HepG2 (cell line): Measurements from ENCODE around the gene RBBP9. TPM values are rescaled to one million over a fixed set of nuclear protein-coding genes. Genes with fewer than 3 reads are reported as not detected.

Source experiments
- ETS1 ChIP-seq: sonication (generic); formaldehyde crosslinking; IDR thresholded peaks from 2 replicates; pipeline ENCODE4 v1.4.0; 2020; ENCODE audit warnings: missing genetic modification reagents
- HES4 ChIP-seq: sonication (generic); formaldehyde crosslinking; IDR thresholded peaks from 2 replicates; pipeline ENCODE4 v1.9.0; 2021; ENCODE audit warnings: mild to moderate bottlenecking, missing genetic modification reagents, borderline replicate concordance
- HNF4A ChIP-seq: sonication (generic); formaldehyde crosslinking; IDR thresholded peaks from 2 replicates; pipeline ENCODE4 v1.4.0; 2020; ENCODE audit warnings: missing genetic modification reagents
- PAXIP1 ChIP-seq: sonication (generic); formaldehyde crosslinking; conservative IDR thresholded peaks from 2 replicates; pipeline ENCODE4 v1.4.0; 2020; ENCODE audit warnings: mild to moderate bottlenecking, missing genetic modification reagents, moderate library complexity
- SAP130 ChIP-seq: IDR thresholded peaks from 2 replicates; pipeline ENCODE4 v1.6.1; 2016; ENCODE audit warnings: low read depth
- SNAPC2 ChIP-seq: sonication (generic); formaldehyde crosslinking; IDR thresholded peaks from 2 replicates; pipeline ENCODE4 v1.8.1; 2022; ENCODE audit warnings: mild to moderate bottlenecking, missing genetic modification reagents
- ZBTB1 ChIP-seq: sonication (generic); formaldehyde crosslinking; IDR thresholded peaks from 2 replicates; pipeline ENCODE4 v1.4.0; 2020; ENCODE audit warnings: missing genetic modification reagents, borderline replicate concordance
- ZBTB20 ChIP-seq: sonication (generic); formaldehyde crosslinking; IDR thresholded peaks from 2 replicates; pipeline ENCODE4 v1.8.1; 2023; ENCODE audit warnings: missing genetic modification reagents, low read depth, mild to moderate bottlenecking, borderline replicate concordance
- ZNF121 ChIP-seq: sonication (generic); formaldehyde crosslinking; IDR thresholded peaks from 2 replicates; pipeline ENCODE4 v1.5.0; 2020; ENCODE audit warnings: mild to moderate bottlenecking, missing genetic modification reagents
- ZNF17 ChIP-seq: sonication (generic); formaldehyde crosslinking; IDR thresholded peaks from 2 replicates; pipeline ENCODE4 v1.5.0; 2020; ENCODE audit warnings: mild to moderate bottlenecking, missing genetic modification reagents
- ZNF234 ChIP-seq: sonication (generic); formaldehyde crosslinking; conservative IDR thresholded peaks from 2 replicates; pipeline ENCODE4 v1.5.1; 2020; ENCODE audit warnings: mild to moderate bottlenecking, missing genetic modification reagents
- ZNF362 ChIP-seq: sonication (generic); formaldehyde crosslinking; IDR thresholded peaks from 2 replicates; pipeline ENCODE4 v1.4.0; 2020; ENCODE audit warnings: missing genetic modification reagents, mild to moderate bottlenecking, borderline replicate concordance
- ZNF407 ChIP-seq: sonication (generic); formaldehyde crosslinking; IDR thresholded peaks from one replicate; pipeline ENCODE4 v1.5.1; 2020; ENCODE audit warnings: mild to moderate bottlenecking, missing genetic modification reagents; ENCODE audit errors: not compliant biosample characterization
- ZNF619 ChIP-seq: sonication (generic); formaldehyde crosslinking; IDR thresholded peaks from 2 replicates; pipeline ENCODE4 v1.4.0; 2020; ENCODE audit warnings: mild to moderate bottlenecking, missing genetic modification reagents
- polyA plus RNA-seq, 8 experiments: library from polyadenylated mRNA; depleted of rRNA in 3 of 8; stranded (reverse) in 7 of 8; unstranded in 1 of 8; fragments of >200 nt; fragmentation: Illumina TruSeq in 4 of 8; extraction: Trizol in 4 of 8; gene quantifications; 2 replicates each; pipeline versions ENCODE4 v1.2.1 to v1.2.3, GENCODE V29; 2011 to 2016; ENCODE audit warnings: low read depth in 4 of 8, missing spikeins in 1 of 8, mixed read lengths in 1 of 8; ENCODE audit not compliant: insufficient read depth in 1 of 8
- total RNA-seq, 5 experiments: library from RNA; depleted of rRNA; stranded (reverse); fragments of >200 nt; fragmentation: Illumina TruSeq; extraction: Trizol; gene quantifications; 2 replicates each; pipeline ENCODE4 v1.2.3, GENCODE V29; 2016; ENCODE audit warnings: low read depth in 1 of 5

RBBP9 gene
- total and polyA plus RNA-seq, 2 of the 13 experiments (the other 11 are each of a cell fraction or from before 2014, with no cell fraction given) = 28.0 to 56.3 TPM

- TF ChIP-seq ZNF407 (no peak), ZNF121 (CRISPR knock-in tag) (no peak), SAP130 (no peak), ZNF234 (CRISPR knock-in tag) (no peak), ZNF17 (CRISPR knock-in tag) (no peak), ETS1 (CRISPR knock-in tag) (no peak), ZNF362 (0 out of 2 replicates have a peak, but pooled peaks have one; percentile 6), ZBTB20 (no peak), PAXIP1 (peak; percentile 38; the same call in 1 of the 2 replicates), ZNF619 (CRISPR knock-in tag) (no peak), HNF4A (CRISPR knock-in tag) (peak; percentile 52), SNAPC2 (CRISPR knock-in tag) (0 out of 2 replicates have a peak, but pooled peaks have one; percentile 7), HES4 (CRISPR knock-in tag) (no peak), ZBTB1 (no peak)
Measured at GRCh38 chr20:18477218-18477617, 19.8 kb downstream of the RBBP9 start (continued).
